Activated CD4-positive, CD25-positive, alpha-beta regulatory T cell treated with anti-CD3 and anti-CD28 coated beads, Interleukin-2, amount 50 U/mL, for 24 hours (primary cell): ENCODE results near the gene ATOX1.
"Not testable (repeated sequence)": the region's sequence is repeated elsewhere in the genome, so short reads cannot be mapped to it uniquely, and the experiment has no call there.

ENCODE experiments used
- ATAC-seq, 2 donors: fragments of 150-1000 bp; cut with Tn5 transposase; one replicate each; pipeline ENCODE4 v1.10.0; 2021; ENCODE audit warnings: mild to moderate bottlenecking in 1 of 2, moderate library complexity in 1 of 2

Gene ATOX1, protein sequence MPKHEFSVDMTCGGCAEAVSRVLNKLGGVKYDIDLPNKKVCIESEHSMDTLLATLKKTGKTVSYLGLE

GRCh38 chr5:151758430-151759241, at the start of gene ATOX1:
TSS of gene ATOX1 (minus strand) at chr5:151758631. CDS start at chr5:151758551, 80 bp downstream.
- peak; percentile 96 to 97 for ATAC-seq

DNA sequence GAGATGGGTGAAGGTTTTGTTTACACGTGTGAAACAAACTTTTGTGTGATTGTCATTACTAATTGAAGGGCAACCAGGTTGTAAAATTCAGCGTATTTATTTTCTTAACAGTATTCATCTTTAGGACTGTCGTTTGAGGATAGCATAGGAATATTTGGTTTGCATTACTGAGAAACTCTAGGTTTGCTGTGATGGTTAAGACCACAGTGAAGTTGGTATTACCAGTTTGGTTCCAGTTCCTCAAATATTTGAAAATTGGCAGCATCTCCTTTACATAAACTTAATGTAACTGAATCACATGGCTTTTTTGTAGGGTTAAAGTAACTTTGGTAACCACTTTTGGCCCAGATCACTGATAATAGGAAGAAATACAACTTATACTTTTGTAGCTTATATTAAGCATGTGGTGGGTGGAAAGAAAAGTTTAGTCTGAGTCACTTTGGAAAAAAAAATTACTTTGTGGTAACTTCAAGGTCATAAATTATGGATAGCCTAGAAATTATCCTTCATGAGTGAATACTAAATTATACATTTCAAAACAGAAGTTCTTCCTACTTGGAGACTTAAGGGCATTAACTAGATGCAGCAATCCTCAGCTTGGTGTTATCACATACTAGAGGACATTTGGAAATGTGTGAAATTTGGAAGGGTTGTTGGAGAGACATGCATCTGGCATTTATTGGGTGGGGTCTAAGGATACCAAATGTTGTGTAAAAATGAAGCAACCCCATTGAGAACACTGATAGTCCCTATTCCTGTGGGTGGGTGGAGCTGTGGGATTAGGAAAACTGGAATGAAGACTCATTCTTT, 47.2 kb upstream of the ATOX1 start:
- no peak for ATAC-seq

GRCh38 chr5:151800532-151800931, 42.1 kb upstream of the ATOX1 start:
- no peak for ATAC-seq

- no peak for ATAC-seq
These were observed 41.0 kb upstream of the ATOX1 start for GRCh38 chr5:151799407-151799806.

DNA sequence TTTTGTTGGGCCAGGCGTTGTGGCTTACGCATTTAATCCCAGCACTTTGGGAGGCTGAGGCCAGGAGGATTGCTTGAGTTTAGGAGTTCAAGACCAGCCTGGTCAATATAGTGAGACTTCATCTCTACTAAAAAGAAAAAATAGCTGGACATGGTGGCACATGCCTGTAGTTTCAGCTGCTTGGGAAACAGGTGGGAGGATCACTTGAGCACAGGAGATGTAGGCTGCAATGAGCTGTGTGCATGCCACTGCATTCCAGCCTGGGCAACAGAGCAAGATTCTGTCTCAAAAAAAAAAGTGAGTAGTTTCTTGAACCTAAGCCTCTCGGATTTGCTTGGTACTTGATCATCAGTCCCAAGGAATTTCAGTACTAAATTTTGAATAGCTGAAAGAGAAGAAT, 40.2 kb upstream of the ATOX1 start:
- ATAC-seq: no peak

GRCh38 chr5:151795426-151795825, 37.0 kb upstream of the ATOX1 start:
- peak in 1 of 2 donors; percentile 41 for ATAC-seq

GRCh38 chr5:151793358-151793757, 34.9 kb upstream of the ATOX1 start:
- no peak for ATAC-seq

DNA sequence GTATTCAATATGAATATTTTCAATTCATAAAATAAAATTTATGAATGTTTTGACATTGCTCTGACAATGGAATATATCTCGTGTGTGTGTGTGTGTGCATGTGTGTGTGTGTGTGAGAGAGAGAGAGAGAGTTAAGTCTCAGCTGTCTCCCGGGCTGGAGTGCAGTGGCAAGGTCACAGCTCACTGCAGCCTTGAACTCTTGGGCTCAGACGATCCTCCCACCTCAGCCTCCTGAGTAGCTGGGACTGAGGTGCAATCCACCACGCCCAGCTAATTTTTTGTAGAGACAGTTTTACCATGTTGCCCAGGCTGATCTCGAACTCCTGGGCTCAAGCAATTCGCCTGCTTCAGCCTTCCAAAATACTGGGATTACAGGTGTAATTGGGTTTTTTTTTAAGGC, 29.4 kb upstream of the ATOX1 start:
- ATAC-seq: no peak

GRCh38 chr5:151786468-151786867, 28.0 kb upstream of the ATOX1 start:
- no peak for ATAC-seq

GRCh38 chr5:151784141-151784540, 25.7 kb upstream of the ATOX1 start:
- ATAC-seq: no peak

DNA sequence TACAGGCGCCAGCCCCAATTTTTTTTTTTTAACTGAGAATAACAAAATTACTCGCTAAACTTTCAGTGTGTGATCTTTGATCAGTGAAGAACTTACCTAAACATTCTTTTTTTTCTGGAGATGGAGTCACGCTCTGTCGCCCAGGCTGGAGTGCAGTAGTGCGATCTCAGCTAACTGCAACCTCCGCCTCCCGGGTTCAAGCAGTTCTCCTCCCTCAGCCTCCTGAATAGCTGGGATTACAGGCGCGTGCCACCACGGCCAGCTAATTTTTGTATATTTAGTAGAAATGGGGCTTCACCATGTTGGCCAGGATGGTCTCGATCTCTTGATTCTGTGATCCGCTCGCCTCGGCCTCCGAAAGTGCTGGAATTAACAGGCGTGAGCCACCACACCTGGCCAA, 25.2 kb upstream of the ATOX1 start:
- ATAC-seq: not testable (repeated sequence)

- no peak for ATAC-seq
These were observed 22.8 kb upstream of the ATOX1 start for GRCh38 chr5:151781201-151781600.

- ATAC-seq: no peak
These were observed 21.9 kb upstream of the ATOX1 start for GRCh38 chr5:151780348-151780747.

DNA sequence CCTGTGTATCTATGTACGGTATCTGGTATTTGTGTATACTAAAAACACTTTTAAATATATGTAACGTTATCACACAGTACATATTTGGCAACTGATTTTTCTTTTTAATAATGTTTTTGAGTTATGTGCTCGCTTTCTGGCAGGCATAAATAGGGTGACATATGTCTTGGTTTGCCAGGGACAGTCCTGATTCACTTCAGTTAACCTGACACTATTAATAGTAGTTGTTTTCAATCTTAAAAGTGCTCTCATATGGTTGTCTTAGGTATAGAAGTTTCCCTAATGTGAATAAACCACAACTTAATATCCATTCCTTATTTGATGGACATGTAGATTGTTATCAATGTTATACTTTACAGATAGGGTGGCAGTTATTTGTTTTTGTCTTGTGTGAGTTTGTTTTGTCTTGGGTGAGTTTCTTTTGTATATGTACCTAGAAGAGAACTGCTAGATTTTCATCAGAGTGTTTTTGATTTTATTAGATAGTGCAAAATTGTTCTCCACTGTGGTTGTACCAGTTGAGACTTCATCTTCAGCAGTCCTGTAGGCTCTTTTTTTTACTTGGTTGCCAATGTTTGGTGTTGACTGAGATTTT, 21.2 kb upstream of the ATOX1 start:
- ATAC-seq: peak in 1 of 2 donors; percentile 58

DNA sequence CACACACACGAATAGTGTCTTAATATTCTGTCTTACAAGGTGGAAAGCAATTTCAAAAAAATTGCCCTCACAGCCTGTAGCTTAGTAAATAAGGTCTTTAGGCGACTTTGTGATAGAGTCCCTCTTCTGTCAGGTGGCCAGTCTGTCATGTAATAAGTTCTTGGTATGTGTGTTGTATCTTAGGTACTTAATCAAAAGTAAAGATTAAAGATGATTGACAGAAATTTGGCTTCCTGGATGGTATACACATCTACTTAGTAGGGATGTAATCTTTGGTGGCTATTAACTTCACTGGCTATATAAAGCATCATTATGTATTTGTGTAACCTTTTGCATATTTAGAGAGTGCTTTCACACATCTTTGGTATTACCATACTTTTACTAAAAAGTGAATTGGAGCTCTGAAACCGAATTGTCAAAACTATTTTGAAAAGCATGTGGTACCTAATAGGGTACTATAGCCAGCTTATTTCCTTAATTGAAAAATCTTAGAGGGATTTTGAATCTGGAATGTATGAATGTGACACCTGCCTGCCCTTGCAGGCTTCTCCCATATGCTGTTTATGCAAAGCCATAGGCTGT, 16.7 kb upstream of the ATOX1 start:
- no peak for ATAC-seq

DNA sequence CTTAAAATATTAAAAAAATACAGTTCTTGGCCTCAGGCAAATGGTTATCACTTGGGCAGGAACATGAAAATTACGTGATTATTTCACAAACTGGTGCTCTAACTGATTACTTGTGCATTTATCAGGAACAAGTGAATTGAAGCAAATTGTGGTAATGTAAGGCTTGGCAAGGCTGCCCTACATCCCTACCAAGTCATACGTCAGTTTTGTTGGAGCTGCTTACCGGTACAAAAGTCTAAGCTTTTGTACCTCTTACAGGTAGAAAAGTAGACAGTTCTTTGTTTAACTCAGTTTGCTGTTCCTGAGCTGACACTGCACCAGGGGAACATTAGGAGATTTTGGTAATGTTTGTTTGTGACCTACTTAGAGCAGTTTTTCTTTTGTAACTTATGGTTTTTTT, 15.5 kb upstream of the ATOX1 start:
- no peak for ATAC-seq

DNA sequence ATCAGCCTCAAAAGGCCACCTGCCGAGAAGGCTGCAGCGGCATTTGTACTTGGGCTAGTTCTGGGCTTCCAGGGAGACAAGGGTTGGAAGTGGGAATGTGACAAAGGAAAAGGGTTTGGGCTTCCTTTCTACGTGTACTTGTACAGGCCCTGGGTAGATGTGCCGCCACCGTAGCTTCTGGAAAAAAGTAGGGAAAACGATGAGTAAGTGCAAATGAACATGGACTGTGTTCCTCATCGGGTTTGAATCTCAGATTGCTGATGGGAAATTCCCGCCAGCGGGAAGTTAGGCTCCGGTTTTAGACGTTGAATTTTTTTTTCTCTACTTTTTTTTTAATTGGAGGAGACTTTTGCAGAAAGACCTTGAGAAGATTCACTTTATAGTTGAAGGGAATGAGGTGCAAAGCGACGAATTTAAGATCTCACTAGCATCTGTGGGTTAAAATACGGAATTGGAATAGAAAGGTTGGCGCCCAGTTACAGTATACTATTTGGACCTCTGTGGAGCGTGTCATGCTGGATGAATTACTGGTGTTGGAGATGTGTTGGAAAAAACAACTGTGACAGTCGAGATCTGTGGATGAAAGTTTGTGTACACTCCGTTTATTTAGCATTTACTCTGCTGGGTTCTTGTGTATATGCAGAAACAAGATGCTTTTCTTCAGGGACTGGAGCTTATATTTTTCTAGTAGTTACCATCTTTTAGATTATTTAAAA, 14.6 kb upstream of the ATOX1 start:
- no peak for ATAC-seq

DNA sequence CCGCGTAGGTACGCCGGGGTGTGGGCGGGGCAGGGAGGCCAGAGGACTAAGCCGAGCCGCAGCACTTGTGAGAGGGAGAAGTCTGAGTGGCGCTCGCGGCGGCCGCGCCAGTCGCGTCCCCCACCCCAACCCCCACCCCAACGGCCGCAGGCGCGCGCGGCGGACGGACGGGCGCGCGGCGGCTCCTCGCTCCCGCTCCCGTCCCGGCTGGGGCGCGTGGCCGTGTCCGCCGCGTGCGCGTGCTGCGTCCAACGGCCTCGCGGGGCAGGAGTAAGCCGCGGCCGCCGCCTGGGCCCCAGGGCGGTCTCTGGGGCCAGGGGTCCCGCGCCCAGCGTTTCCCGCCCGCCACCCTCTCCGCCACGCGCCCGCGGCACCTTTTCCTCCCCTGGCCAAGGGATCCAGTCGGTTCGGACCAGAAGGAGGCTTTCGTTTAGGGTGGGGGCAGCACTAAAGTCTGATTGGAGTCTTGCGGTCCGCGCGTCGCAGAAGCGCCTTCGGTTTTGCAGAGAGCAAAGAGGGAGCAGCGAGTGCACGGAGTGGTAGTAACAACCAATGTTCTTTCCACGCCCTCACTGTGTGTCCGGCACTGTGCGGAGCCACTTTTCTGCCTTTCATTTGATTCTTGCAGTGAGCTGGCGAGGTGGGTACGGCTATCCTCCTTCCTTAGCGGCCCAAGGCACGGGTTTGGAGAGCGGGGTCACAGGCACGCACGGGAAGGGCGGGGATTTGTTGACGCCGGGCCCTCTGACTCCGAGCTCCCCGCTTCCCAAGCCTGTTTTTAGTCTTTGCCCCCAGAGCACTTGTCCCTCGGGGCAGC, 13.8 kb upstream of the ATOX1 start:
- no peak for ATAC-seq

GRCh38 chr5:151771259-151772028, 13.0 kb upstream of the ATOX1 start, which contains the start of gene G3BP1:
TSS of gene G3BP1 (plus strand) at chr5:151771954. CDS start at chr5:151786621, 14,667 bp downstream.
- ATAC-seq: peak; percentile 82 to 85
